ENCODE results near the gene AGT. TPM values are rescaled to one million over a fixed set of nuclear protein-coding genes. Genes with fewer than 3 reads are reported as not detected.

AGT gene
- total RNA-seq, 1 experiment from 2014 or later = not detected

GRCh38 chr1:230691615-230692014 is 22.3 kb downstream of the AGT start:
- H3K36me3 ChIP-seq (ENCODE audit: low read depth, low read length) = peaks cover 56% of the 10 kb centered on the region
- DNase-seq (no peak), ATAC-seq (no peak)
- intact Hi-C loops (cut with micrococcal nuclease) = no loop called here
- no peaks in the 10 kb centered on the region for H4K20me1 ChIP-seq (ENCODE audit: low read length)
- H3K79me2 ChIP-seq (ENCODE audit: low read length) = no peaks in the 10 kb centered on the region
- no peak overlapping the region for H2AFZ ChIP-seq (ENCODE audit: low read length)
- no peaks in the 10 kb centered on the region for H3K4me1 ChIP-seq (ENCODE audit: insufficient read depth, low read length)
- H3K9me3 ChIP-seq (ENCODE audit: low read length) = no peaks in the 10 kb centered on the region
- H3K4me3 ChIP-seq (ENCODE audit: low read length) = no peak overlapping the region
- no peak for TF ChIP-seq EZH2phosphoT487 (IDR thresholded peaks at IDR 0.05; ENCODE audit: borderline replicate concordance, low read length)
- POLR2A ChIA-PET (ENCODE audit: unreplicated experiment) = no interaction called here
- no peaks in the 10 kb centered on the region for H3K9me2 ChIP-seq (replicated peaks; ENCODE audit: low read length)
- CTCF ChIA-PET = no interaction called here
- H3F3A ChIP-seq (ENCODE audit: low read length, unreplicated experiment) = no peaks in the 10 kb centered on the region
- no peak overlapping the region for H3K9ac ChIP-seq (ENCODE audit: low read length)
- H3K27me3 ChIP-seq (ENCODE audit: low read length) = no peaks in the 10 kb centered on the region
- H3K27ac ChIP-seq (ENCODE audit: low read length) = no peak overlapping the region
- no peak overlapping the region for H3K4me2 ChIP-seq (ENCODE audit: low read length)
- BruUV-seq (replicated peaks) = no TSS peak

GRCh38 chr1:230690101-230690500 is 23.8 kb downstream of the AGT start:
- Histone ChIP-seq H3K27ac (ENCODE audit: low read length) (no peak overlapping the region), H3K4me2 (ENCODE audit: low read length) (no peak overlapping the region), H2AFZ (ENCODE audit: low read length) (no peak overlapping the region), H4K20me1 (ENCODE audit: low read length) (no peaks in the 10 kb centered on the region), H3K9me2 (replicated peaks; ENCODE audit: low read length) (no peaks in the 10 kb centered on the region), H3K79me2 (ENCODE audit: low read length) (no peaks in the 10 kb centered on the region), H3K4me3 (ENCODE audit: low read length) (no peak overlapping the region), H3K9me3 (ENCODE audit: low read length) (no peaks in the 10 kb centered on the region), H3K4me1 (ENCODE audit: insufficient read depth, low read length) (0 out of 2 replicates have a peak, but pooled peaks cover under 1% of the 10 kb centered on the region), H3K36me3 (ENCODE audit: low read depth, low read length) (peaks cover 70% of the 10 kb centered on the region), H3K27me3 (ENCODE audit: low read length) (no peaks in the 10 kb centered on the region), H3K9ac (ENCODE audit: low read length) (no peak overlapping the region), H3F3A (ENCODE audit: low read length, unreplicated experiment) (no peaks in the 10 kb centered on the region)
- ATAC-seq (no peak), DNase-seq (no peak)
- BruUV-seq (replicated peaks) = no TSS peak
- POLR2A ChIA-PET (ENCODE audit: unreplicated experiment) = no interaction called here
- TF ChIP-seq EZH2phosphoT487 (IDR thresholded peaks at IDR 0.05; ENCODE audit: borderline replicate concordance, low read length) = no peak
- no peak for TF ChIP-seq EZH2 (IDR thresholded peaks at IDR 0.05; ENCODE audit: low read length, unreplicated experiment)
- no peak for TF ChIP-seq CTCF (conservative IDR thresholded peaks at IDR 0.05; ENCODE audit: low read depth, low read length)
- CTCF ChIA-PET = no interaction called here
- intact Hi-C loops (cut with micrococcal nuclease) = no loop called here

- H3K36me3 ChIP-seq (ENCODE audit: low read depth, low read length) = peaks cover 64% of the 10 kb centered on the region
- no peak overlapping the region for H3K4me2 ChIP-seq (ENCODE audit: low read length)
- H3K9ac ChIP-seq (ENCODE audit: low read length) = no peak overlapping the region
- ChIA-PET CTCF (no interaction called here), POLR2A (ENCODE audit: unreplicated experiment) (no interaction called here)
- H3K79me2 ChIP-seq (ENCODE audit: low read length) = no peaks in the 10 kb centered on the region
- no peak for ATAC-seq
- DNase-seq = no peak
- no peaks in the 10 kb centered on the region for H3K27me3 ChIP-seq (ENCODE audit: low read length)
- no peak overlapping the region for H3K4me3 ChIP-seq (ENCODE audit: low read length)
- intact Hi-C loops (cut with micrococcal nuclease) = no loop called here
- TF ChIP-seq CTCF (conservative IDR thresholded peaks at IDR 0.05; ENCODE audit: low read depth, low read length) = no peak
- TF ChIP-seq EZH2phosphoT487 (IDR thresholded peaks at IDR 0.05; ENCODE audit: borderline replicate concordance, low read length) = no peak
- TF ChIP-seq EZH2 (IDR thresholded peaks at IDR 0.05; ENCODE audit: low read length, unreplicated experiment) = no peak
- H3K9me3 ChIP-seq (ENCODE audit: low read length) = no peaks in the 10 kb centered on the region
- H3K4me1 ChIP-seq (ENCODE audit: insufficient read depth, low read length) = peaks cover 34% of the 10 kb centered on the region
- no TSS peak for BruUV-seq (replicated peaks)
- no peak overlapping the region for H2AFZ ChIP-seq (ENCODE audit: low read length)
- H3K27ac ChIP-seq (ENCODE audit: low read length) = no peak overlapping the region
- H4K20me1 ChIP-seq (ENCODE audit: low read length) = peaks cover 9% of the 10 kb centered on the region; the same call in 1 of the 2 replicates
- peaks cover 26% of the 10 kb centered on the region for H3F3A ChIP-seq (ENCODE audit: low read length, unreplicated experiment)
- no peaks in the 10 kb centered on the region for H3K9me2 ChIP-seq (replicated peaks; ENCODE audit: low read length)
Measured at GRCh38 chr1:230686747-230687146, 27.2 kb downstream of the AGT start.

Measured in PC-3 (cell line).